ENCODE data around the gene DHRS12.

Gene DHRS12

DNA sequence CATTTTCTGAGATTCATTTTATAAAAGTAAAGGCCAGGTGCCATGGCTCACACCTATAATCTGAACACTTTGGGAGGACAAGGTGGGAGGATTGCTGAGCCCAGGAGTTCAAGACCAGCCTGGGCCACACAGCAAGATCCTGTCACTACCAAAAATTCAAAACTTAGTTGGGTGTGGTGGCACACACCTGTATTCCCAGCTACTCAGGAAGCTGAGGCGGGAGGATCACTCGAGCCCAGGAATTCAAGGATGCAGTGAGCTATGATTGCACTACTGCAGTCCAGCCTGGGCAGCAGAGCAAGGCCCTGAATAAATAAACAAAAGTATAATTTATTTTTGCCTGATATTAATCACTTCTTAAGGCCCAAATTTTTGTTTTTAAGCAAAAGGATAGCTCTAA lies 40.5 kb downstream of the DHRS12 start:
- no peak for DNase-seq

DNA sequence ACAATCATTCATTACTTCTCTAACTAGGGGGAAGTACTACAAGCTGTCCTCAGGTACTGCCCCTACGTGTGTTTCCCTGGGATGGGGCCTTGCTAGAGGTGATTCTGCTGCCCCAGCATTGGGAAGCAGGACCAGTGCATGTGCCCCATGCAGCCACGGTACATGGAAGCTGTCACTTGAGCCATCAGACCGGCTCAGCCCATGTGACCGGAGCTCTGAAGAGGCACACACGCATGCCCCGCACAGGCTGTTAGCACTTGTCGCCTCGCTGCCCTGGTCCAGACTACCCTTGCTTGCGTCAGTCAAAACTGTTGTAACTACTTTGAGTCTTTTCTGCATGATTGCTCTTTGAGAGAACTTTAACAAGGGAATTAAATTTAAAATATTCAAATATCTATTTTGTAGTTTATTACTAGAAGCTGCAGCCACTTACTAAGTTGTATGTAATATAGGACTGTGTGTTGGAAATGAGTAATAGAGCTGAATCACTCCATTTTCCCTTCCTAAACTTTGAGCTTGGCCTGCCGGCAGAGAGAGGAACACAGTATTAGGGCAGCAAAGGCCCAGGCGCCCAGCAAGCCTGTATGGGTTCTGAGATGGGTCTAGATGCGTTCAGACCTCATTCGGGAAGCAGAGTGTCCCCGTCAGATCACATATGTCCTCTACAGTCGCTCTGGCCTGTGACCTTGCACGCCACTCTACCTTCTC lies 42.2 kb downstream of the DHRS12 start:
- peak in 1 of 51 donors; percentile 5 for DNase-seq

DNA sequence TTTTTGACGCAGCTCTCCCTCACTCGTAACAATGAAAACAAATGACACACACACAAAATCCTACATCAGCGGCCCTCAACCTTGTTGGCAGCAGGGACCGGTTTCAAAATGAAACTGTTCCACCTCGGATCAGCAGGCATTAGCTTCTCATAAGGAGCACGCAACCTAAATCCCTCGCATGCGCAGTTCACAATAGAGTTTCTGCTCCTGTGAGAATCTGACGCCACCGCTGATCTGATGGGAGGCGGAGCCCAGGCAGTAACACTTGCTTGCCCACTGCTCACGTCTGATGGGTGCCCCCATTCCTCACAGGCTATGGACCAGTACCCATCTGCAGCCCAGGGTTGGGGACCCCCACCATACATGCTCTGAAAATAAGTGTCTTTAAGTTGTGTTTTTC lies 43.4 kb downstream of the DHRS12 start:
- peak in 43 of 51 donors; percentile 13 to 86 (median 59) for DNase-seq

DNA sequence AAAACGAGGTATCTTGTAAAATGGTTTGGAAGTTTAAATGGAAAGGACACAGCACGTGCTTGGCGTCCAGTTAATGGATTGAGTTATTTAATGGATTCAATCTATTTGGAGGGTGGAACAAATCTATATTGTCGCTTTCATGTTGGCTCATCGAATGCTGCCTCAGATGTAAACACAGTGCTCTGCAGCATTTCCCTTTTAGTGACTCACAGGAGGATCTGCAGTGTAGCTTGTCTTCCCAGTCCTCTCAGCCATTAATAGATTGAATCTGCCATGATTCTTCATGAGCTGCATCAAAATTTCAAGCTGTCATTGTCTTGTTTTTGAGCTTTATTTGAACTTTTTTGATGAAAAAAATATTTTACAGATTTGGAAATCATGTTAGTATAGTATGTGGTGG lies 44.7 kb downstream of the DHRS12 start:
- DNase-seq, result no peak

DNA sequence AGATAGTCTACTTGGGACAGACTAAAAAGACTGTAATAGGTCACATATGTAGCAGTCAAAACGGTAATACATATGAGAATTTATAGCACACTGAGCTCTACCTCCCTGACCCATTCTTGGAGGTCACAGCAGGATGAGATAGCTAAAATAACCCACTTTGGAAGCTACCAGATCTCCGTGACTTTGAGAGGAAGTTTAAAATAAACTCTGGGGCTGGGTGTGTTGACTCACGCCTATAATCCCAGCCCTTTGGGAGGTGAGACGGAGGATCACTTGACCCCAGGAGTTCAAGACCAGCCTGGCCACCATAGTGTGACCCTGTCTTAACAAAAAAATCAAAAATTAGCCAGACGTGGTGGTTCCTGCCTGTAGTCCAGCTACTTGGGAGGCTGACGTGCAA lies 45.3 kb downstream of the DHRS12 start:
- DNase-seq, result no peak

DNA sequence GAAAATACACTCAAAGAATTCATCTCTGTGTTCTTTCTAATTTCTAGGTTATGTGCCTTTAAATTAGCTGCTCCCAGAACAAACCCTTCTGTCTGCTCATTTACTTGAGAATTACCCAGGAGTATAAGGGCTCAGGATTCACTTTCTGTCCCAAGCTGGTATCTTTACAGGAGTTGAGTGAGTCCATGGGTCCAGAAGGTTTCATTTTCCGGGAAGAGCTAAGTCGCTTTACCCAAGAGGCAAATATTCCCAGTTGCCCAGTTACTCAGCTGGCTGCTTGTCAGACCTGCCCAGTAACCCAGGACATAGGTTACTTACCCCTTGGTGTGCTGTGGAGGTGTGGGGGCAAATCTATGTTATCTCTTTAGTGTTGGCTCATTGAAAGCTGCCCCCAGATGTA lies 47.3 kb downstream of the DHRS12 start:
- DNase-seq, result no peak

DNA sequence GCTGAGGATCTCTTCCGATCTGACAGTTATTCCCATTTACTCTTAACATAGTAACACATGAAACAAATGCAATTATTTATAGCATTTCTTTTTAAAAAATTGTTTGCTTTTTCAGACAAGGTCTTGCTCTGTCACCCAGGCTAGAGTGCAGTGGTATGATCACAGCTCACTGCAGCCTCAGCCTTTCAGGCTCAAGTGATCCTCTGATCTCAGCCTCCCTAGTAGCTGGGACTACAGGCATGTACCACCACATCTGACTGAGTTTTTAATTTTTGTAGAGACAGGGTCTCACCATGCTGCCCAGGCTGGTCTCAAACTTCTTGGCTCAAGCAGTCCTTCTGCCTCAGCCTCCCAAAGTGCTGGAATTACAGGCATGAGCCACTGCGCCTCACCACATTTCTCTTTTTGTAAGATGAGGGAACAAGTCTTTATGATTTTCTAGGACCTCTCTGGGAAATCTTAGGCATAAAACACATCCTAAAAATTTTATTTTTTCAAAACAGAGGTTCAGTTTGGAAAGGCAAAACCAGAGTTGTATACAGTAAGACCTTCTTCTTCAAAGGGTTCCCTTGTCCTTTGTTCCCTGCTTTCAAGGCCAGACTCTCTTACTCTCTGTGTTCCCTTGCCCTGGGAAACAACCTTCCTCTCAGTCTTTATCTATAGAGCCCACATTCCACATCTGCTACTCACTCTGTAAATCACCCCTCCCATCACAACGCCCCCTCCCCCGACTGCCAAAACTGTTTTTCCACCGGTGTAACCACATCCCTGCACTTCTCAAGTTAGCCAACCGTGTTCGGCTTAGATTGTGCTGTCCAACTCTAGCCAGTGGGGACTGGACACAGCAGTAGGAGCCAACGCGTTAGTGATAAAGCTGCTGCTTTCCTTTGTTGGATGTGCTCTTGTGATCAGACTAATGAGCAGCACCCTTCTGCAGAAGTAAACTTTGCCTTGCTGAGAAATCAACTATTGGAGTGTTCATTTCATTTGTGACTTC lies 56.2 kb downstream of the DHRS12 start:
- no peak for DNase-seq

DNA sequence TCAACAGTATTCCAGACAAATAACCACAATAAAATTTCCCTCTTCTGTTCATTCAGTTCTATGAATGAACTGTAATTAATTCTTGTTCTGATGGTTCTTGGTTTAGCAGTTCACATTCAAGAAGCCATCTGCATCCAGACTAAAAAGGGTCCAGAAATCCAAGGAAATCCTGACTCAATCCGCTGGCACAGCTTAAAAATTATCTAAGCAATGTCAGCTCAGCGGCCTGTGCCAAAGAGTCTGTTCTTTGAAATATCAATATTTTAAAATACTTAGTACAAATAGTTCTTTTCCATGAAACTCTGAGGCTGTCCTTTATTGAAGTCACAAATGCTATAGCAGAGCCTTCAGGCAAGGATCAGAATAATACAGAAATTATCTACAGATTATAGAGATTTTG lies 57.2 kb downstream of the DHRS12 start:
- DNase-seq, result no peak

DNA sequence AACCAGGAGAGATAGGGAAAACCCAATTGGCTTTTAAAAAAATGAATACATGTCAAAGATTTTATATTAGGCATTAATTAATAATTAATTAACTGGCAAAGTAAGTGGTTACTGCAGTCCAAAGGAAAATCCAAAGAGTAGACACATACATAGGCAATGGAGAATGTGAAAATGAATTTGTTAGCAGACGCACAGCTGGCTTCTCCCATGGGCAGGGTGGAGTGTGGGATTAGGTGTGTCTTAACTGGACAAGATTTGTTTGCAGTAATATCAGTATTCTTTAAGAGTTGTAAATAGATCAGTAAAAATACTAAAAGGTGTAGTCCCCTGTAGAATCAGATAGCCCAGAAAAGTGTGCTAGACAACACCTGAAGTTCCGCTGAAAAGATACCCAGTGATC lies 58.7 kb downstream of the DHRS12 start:
- no peak for DNase-seq

DNA sequence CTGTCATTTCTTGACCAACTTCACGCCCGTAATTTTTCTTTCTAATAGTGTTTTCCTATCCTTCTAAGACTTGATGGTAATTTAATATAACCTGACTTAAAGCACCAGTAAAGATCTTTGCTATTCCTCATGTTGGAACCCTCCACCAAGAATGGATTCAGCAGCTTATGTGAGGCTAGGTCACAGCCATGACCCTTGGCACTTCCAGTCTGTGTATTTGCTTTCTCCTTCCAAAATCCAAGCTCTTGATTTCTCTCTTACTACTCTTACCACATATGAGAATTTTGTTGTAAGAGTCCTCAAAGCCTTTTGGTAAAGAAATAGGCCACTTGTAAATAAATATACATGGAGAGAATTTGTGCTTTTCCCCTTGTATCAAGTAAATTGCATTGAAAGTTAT lies 61.4 kb downstream of the DHRS12 start:
- no peak for DNase-seq

DNA sequence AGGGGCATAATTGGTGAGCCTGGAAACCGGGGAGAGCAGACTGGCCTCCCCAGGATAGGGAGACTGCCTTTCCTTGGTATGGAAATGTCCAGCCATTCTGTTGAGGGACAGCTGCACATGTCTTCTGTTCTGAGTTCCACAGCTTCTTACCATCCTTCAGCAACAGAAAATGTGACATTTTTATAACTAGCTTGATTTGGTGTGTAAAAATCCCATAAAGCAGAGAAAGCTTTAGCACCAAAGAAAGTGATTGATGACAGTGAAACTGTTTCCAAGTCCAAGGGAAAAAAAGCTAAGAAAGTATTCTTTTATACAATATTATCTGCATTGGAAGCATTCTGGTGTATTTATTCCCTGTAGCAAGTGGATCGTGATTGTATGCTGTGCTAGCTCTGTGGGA lies 61.9 kb downstream of the DHRS12 start:
- no peak for DNase-seq

DNA sequence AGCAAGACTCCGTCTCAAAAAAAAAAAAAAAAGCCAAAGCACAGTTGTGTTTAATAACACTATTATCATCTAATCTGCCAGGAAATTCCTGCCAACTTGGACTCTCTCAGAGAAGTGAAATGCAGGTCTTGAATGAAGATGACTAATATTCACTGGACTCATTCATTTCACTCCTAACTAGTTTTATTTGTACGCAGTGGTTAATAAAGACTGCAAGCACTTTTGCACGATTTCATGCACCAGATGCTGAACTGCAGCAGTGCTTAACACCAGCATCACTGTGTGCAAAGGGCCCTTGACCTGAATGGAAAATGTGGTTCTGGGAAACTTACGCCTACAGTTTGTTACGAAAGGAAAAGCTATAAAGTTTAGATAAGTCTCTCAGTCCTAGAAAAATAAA lies 63.3 kb downstream of the DHRS12 start:
- no peak for DNase-seq

DNA sequence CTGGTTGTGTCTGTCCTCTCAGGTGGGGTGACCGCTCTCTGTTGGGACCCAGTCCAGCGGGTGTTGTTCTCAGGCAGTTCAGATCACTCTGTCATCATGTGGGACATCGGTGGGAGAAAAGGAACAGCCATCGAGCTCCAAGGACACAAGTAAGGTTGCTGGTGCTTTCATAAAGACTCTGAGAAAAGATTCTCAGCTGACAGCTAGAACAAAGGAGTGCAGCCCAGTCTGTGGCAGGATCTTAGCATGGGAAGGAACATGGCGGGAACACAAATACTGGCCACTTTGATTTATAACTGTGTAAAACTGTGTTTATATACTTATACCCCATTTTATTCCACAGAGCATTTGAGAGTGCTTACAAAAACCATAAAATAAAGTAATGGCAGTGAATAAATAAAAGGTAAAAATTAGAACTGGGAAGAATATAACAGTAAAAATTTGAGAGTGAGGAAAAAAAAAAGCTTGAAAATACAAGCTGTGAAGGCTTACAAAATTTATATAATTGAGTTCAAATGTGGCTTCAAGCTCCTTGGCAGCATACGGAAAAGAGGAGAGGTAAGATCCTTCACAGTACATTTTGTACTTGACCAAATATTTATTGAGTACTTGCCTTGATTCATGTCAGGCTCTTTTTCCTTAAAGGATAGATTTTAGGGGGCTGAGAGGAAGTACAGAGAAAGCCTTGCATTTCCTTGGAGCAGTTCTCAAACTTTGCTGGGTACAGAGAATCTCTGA lies 64.8 kb downstream of the DHRS12 start:
- no peak for DNase-seq

DNA sequence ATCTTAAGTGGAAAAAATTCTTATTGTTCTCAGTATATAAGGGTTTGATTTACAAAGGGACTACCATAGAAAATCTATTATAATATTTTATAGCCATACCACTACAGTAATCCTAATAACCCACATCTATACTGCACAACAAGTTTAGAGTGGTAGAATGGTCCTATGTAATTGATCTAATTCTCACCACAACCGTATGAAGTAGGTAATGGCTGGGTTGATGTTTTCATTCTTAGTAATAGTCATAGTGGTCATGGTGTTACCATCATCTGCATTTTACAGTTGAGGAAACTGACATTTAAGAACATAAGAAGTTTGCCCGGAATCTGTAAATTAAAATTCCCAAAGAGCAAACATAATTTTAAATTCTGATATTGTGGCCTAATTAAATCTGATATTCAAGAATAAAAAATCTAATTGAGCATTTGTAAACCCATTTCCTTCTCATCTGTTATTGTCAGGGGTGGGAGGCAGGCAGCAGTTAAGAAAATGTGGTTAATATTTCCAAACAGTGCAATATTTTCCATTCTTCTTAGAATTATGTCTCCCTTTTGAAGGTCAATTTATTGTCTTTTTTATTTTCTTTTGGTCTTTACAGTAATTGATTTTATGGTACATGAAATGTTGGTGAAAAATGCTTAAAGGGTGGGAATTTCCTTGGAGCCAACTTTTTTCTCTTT lies 65.6 kb downstream of the DHRS12 start:
- DNase-seq, result no peak

DNA sequence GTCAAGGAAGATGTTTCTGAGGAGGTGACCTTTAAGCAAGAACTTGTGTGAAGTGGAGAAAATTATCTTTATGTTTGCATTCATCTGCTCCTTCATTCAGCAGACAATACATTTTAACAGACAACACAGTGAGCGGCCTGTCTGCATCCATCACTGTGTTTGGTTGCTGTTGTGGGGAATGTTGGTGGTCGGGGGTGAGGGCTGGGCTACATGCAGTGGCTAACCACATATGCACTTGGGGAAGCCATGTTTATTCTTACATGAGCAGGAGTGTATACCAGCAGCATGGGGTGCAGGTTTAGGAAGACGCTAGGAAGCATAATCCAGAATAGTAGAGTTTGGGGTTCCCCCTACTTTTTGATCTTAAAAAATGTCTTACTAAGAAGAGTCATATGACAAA lies 66.4 kb downstream of the DHRS12 start:
- DNase-seq, result no peak

DNA sequence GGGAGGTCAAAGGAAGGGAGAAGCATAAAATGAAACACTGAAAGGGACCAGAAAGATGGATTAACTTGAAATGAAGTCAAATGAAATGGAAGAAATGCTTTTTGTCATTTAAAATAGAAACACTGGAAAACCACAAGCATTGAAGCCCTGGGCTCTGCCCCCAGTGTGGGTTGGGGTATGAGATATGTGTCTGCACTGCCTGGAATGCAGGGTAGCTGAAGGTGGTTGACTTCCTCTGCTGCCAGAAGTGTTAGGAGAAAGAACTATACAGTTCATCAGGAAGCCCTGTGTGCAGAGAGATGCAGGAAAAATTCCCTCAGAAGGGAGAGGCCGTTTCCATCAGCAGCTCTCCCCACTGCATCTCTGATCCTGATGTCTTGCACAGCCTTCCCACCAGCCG lies 69.2 kb downstream of the DHRS12 start:
- DNase-seq, result no peak

DNA sequence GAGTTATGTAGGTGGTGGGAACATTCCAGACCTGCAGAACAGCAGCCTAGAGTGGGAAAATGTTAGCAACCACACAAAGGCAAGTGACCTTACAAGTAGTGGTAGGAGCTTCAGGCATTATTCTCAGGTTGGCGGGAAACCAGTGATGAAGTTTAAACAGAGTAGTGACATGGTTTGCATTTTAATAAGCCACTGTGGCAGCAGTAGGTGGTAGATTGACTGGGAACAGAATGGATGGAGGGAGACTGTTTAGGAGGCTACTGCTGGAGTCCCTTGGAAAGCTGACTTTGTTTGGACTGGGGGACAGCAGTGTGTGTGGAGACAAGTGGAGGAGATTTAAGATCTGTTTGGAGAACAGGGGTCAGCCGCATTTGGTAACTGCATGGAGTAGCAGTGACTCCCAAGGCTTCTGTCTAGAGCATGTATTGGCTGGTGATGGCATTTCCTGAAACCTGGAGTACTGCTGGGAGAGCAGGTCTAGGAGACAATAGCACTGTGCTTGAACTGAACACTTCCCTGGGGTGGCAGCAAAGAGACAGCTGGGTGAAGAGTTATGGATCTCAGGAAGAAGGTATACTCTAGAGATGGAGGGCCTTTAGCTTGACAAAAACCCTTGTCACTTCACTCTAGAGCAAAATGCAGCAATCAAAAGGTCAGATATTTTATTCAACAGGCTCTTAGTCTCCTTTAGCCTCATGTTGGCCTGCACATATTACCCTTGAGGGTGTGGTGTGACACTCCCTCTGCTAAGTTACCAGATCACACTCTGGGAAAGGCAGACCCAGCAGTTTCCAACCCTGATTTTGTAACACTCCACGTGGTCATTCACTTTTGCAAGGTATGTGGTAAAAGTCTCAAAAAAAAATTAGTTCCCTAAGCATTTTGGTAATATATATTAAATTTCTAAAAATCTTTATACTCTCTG lies 70.3 kb downstream of the DHRS12 start:
- DNase-seq, result no peak

DNA sequence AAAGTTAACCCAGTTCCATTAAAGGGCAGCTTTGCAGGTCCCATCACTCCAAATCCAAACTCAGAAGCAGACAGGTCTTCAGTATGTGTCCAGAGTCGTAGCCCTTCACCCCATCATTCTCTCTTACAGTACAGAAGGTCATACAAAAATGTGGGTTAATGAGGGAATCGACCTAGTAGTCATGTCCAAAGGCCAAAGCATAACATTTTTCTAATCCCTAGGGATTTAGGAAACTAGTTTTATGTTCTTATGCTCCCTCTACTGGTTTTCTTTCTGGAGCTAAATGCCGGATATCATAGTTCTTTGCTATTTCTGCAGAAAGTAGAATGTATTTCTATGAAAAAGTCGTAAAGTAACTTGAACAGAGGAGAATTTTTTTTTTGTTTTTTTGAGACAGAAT lies 72.2 kb downstream of the DHRS12 start:
- peak in 1 of 51 donors; percentile 45 for DNase-seq

DNA sequence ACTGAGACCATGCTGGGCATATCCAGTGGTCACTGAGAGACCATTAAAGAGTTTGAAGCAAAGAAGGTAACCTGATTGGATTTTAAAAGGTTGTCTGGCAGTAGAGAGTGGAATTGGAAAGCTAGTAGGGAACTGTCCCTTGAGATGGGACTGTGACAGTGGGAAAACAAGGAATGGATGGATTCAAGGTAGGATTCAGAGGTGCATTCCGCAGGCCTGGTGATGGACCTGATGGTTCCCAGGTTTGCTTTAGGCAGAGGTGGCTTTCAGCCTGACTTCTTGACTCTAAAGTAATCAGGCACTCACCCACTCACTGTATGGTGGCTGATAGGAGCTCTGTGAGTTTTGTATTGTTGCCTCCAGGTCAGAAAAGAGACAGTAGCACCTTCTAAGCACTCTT lies 73.0 kb downstream of the DHRS12 start:
- no peak for DNase-seq

DNA sequence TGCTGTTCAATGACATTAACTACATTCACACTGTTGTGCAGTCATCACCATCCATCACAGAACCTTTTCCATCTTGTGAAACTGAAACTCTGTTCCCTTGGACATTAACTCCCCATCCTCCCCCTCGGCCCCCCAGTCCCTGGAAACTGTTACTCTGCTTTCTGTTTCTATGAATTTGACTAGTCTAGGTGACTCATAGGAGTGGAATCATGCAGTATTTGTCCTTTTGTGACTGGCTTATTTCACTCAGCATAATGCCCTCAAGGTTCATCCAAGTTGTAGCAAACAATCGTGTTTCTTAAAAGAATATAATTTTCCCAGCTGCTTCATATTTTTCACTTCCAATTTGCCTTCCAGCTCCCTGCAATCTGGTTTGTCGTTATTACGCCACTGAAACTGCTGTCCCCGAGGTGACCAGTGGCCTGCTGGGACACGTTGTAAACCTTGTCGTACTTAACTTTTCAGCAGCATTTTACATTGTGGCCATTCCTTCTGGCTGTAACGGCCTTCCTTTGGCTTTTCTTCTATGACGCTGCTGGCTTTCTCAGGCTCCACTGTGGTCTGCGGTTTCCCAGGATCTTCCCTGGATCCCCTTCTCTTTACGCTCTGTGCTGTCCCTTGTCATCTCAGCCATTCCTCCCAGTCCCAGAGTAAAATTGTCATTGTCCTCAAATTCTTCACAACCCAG lies 74.0 kb downstream of the DHRS12 start:
- DNase-seq, result peak in 1 of 51 donors; percentile 34
